ENCODE data around the gene ITK.

DNA sequence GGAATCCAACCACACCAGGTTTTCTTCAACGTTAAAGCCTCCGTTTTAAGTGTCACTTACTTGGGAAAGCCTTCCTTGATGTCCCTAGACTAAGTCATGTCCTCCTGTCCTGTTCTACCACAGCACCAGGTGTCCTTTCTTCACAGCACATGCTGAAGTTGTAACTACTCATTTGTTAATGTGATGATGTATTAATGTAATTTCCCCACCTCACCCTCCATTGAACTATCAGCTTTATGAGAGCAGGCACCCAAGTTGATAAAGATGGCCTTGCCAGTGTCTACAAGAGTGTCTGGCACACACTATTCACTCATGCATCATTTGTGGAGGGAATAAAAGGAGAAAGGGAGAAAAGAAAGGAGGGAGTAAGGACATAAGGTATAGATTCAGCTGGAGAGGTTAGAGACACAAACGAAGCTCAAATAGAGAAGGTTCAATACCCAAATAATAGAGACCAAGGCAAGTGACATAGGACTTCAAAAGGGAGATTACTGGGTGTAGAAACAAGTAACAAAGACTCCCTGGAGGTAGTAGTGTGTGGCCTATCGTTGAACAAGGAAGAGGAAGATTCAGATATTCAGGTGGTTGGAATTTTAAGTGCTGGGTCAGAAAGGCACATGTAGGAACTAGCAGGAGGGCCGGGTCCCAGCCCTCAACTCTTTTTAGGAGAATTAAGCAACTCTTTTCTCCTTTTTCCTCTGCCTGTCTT lies 6.6 kb downstream of the ITK start:
- TF ChIP-seq POLR2A (IDR thresholded peaks at IDR 0.05; ENCODE audit: low read depth, low read length) = no peak
- TF ChIP-seq SPI1 (IDR thresholded peaks at IDR 0.05; ENCODE audit: low read depth, low read length) = no peak
- TF ChIP-seq POLR2AphosphoS5 (IDR thresholded peaks at IDR 0.05; ENCODE audit: low read depth, low read length) = no peak
- no peak for TF ChIP-seq TAF1 (IDR thresholded peaks at IDR 0.05; ENCODE audit: low read depth, low read length)
- TF ChIP-seq PAX5 (IDR thresholded peaks at IDR 0.05; ENCODE audit: insufficient read depth, low read length, severe bottlenecking) = no peak
